Endothelial cell of umbilical vein (primary cell): Measurements from ENCODE around the gene YJU2. TPM values are rescaled to one million over a fixed set of nuclear protein-coding genes. Genes with fewer than 3 reads are reported as not detected.

ENCODE experiments used
- BruUV-seq: library from RNA; stranded (reverse); fragments of 400-500 nt; replicated peaks from 2 replicates; lab custom pipeline; 2021; lab: Mats Ljungman, UMichigan
- CTCF ChIA-PET: fragments of 300-600, 350-600 bp; sonication (Branson Sonifier 250); formaldehyde crosslinking; loops from one replicate; lab custom pipeline; 2021; ENCODE audit warnings: antibody characterized with exemption, inconsistent platforms; lab: Charles Lee
- POLR2A ChIA-PET: fragments of 300-600, 350-600 bp; sonication (Branson Sonifier 250); formaldehyde crosslinking; loops from one replicate; lab custom pipeline; 2021; ENCODE audit warnings: antibody characterized with exemption, inconsistent platforms; lab: Charles Lee
- DNase-seq: peaks from one replicate; pipeline ENCODE4 v3.0.0-alpha.2; 2011; ENCODE audit warnings: low read depth, low spot score
- FAIRE-seq: peaks from 2 replicates; lab custom pipeline; 2011; peaks lifted over from hg19 to GRCh38; lab: Jason Lieb, UNC
- H2AFZ ChIP-seq: 2 replicates; pipeline ENCODE4 v1.6.0; 2012; ENCODE audit warnings: low read depth, low read length, control low read depth, inconsistent platforms
- H3K27ac ChIP-seq: 2 replicates; pipeline ENCODE4 v1.5.1; 2011; ENCODE audit warnings: low read depth, mild to moderate bottlenecking, control low read depth, low read length, moderate library complexity; ENCODE audit not compliant: insufficient read depth
- H3K27me3 ChIP-seq, 2 experiments: 2 replicates each; pipeline versions ENCODE4 v1.6.0 to v1.6.1; 2011; ENCODE audit warnings: low read length in 2 of 2, mixed read lengths in 1 of 2; ENCODE audit not compliant: control insufficient read depth in 2 of 2, insufficient read depth in 2 of 2
- H3K36me3 ChIP-seq, 2 experiments: 2 replicates in 1 of 2; 3 replicates in 1 of 2; pipeline ENCODE4 v1.5.1; 2011; ENCODE audit warnings: low read length in 2 of 2, mild to moderate bottlenecking in 1 of 2, moderate library complexity in 1 of 2; ENCODE audit not compliant: control insufficient read depth in 2 of 2, insufficient read depth in 2 of 2; ENCODE audit errors: extremely low read depth in 1 of 2
- H3K4me1 ChIP-seq: 3 replicates; pipeline ENCODE4 v1.5.1; 2011; ENCODE audit warnings: mild to moderate bottlenecking, low read length; ENCODE audit not compliant: control insufficient read depth, insufficient read depth; ENCODE audit errors: extremely low read depth
- H3K4me2 ChIP-seq: 2 replicates; pipeline ENCODE4 v1.6.1; 2011; ENCODE audit warnings: low read length, control low read depth, mixed read lengths; ENCODE audit not compliant: insufficient read depth
- H3K4me3 ChIP-seq, 3 experiments: fragments of 200-600 bp in 1 of 3; sonication (generic), shearing (Covaris generic) in 1 of 3; replicated peaks in 1 of 3; 2 replicates each; pipeline ENCODE4 v1.5.1; 2011 to 2016; ENCODE audit warnings: control low read depth in 3 of 3, low read length in 3 of 3, mild to moderate bottlenecking in 2 of 3, inconsistent platforms in 1 of 3, low read depth in 1 of 3, moderate library complexity in 1 of 3; ENCODE audit not compliant: insufficient read depth in 1 of 3
- H3K79me2 ChIP-seq: 2 replicates; pipeline ENCODE4 v1.6.0; 2012; ENCODE audit warnings: low read length, inconsistent platforms; ENCODE audit not compliant: control insufficient read depth, insufficient read depth
- H3K9ac ChIP-seq: replicated peaks from 2 replicates; pipeline ENCODE3; 2011; ENCODE audit warnings: low read length, control low read depth; ENCODE audit not compliant: insufficient read depth; ENCODE audit errors: extremely low read depth
- H3K9me1 ChIP-seq: replicated peaks from 3 replicates; pipeline ENCODE4 v1.6.0; 2011; ENCODE audit warnings: mild to moderate bottlenecking, low read length; ENCODE audit not compliant: control insufficient read depth, insufficient read depth; ENCODE audit errors: extremely low read depth
- H3K9me3 ChIP-seq: replicated peaks from 2 replicates; pipeline ENCODE4 v1.5.1; 2012; ENCODE audit warnings: low read length, inconsistent platforms; ENCODE audit not compliant: control insufficient read depth, insufficient read depth
- H4K20me1 ChIP-seq: replicated peaks from 2 replicates; pipeline ENCODE3; 2011; ENCODE audit warnings: mild to moderate bottlenecking, low read length; ENCODE audit not compliant: control insufficient read depth, insufficient read depth; ENCODE audit errors: extremely low read depth
- EZH2 ChIP-seq: IDR thresholded peaks from 2 replicates; pipeline ENCODE4 v1.6.1; 2012; ENCODE audit warnings: borderline replicate concordance, low read depth, mild to moderate bottlenecking, moderate library complexity, low read length, inconsistent platforms; ENCODE audit not compliant: severe bottlenecking
- FOS ChIP-seq: IDR thresholded peaks from 2 replicates; pipeline ENCODE4 v1.6.1; 2011; ENCODE audit warnings: mild to moderate bottlenecking, low read length, moderate library complexity, borderline replicate concordance; ENCODE audit not compliant: insufficient read depth
- GATA2 ChIP-seq: IDR thresholded peaks from 2 replicates; pipeline ENCODE4 v1.7.0; 2011; ENCODE audit warnings: low read depth, mild to moderate bottlenecking, moderate library complexity, mixed read lengths, low read length; ENCODE audit not compliant: insufficient read length, insufficient read depth
- JUN ChIP-seq: IDR thresholded peaks from 2 replicates; pipeline ENCODE4 v1.6.1; 2011; ENCODE audit warnings: borderline replicate concordance, low read depth; ENCODE audit not compliant: insufficient read length, insufficient read depth
- MYC ChIP-seq: IDR thresholded peaks from one replicate; pipeline ENCODE4 v1.6.1; 2011; ENCODE audit warnings: mild to moderate bottlenecking, low read depth, low read length
- POLR2A ChIP-seq: IDR thresholded peaks from 2 replicates; pipeline ENCODE4 v1.6.1; 2012; ENCODE audit warnings: low read depth, mild to moderate bottlenecking, control low read depth, low read length
- POLR2AphosphoS5 ChIP-seq: IDR thresholded peaks from 2 replicates; pipeline ENCODE4 v1.6.1; 2012; ENCODE audit warnings: low read depth, mild to moderate bottlenecking, control low read depth, low read length, moderate library complexity; ENCODE audit not compliant: insufficient read depth
- dilution Hi-C: fragments of 300-500 bp; cut with MboI; formaldehyde crosslinking; loops from one replicate; pipeline ENCODE4 v1.15.0; 2019; ENCODE audit warnings: low sequenced_read_pairs; ENCODE audit not compliant: extremely low pct_ligation_motif_present
- intact Hi-C: fragments of 100-400 bp; cut with micrococcal nuclease; formaldehyde crosslinking; loops from one replicate; pipeline ENCODE4 v1.10.0; 2022
- polyA plus RNA-seq, 4 experiments: library from polyadenylated mRNA; depleted of rRNA in 3 of 4; stranded (reverse) in 3 of 4; unstranded in 1 of 4; fragments of >200 nt; gene quantifications; 2 replicates each; pipeline versions ENCODE4 v1.2.1 to v1.2.3, GENCODE V29; 2011 to 2012; ENCODE audit warnings: missing spikeins in 1 of 4
- total RNA-seq: library from RNA; stranded (reverse); gene quantifications from 2 replicates; pipeline ENCODE4 v1.2.3, GENCODE V29; 2021
- TF ChIP-seq, protein P1 (sequence below), 2 donors: IDR thresholded peaks; 1 replicate in 1 of 2; 2 replicates in 1 of 2; pipeline ENCODE4 v1.5.1; 2011; ENCODE audit warnings: low read length in 2 of 2, mild to moderate bottlenecking in 2 of 2, moderate library complexity in 2 of 2, control low read depth in 1 of 2, inconsistent platforms in 1 of 2, low read depth in 1 of 2; ENCODE audit not compliant: insufficient read depth in 1 of 2; ENCODE audit errors: extremely low read depth in 1 of 2
- TF ChIP-seq, protein P2 (sequence below): IDR thresholded peaks from 2 replicates; pipeline ENCODE4 v1.6.1; 2011; ENCODE audit not compliant: insufficient read depth, insufficient read length

The YJU2 gene
- total and polyA plus RNA-seq, 2 donors (not counting 3 experiments of a cell fraction or from before 2014, with no cell fraction given): 20.7 to 21.5 TPM

DNA sequence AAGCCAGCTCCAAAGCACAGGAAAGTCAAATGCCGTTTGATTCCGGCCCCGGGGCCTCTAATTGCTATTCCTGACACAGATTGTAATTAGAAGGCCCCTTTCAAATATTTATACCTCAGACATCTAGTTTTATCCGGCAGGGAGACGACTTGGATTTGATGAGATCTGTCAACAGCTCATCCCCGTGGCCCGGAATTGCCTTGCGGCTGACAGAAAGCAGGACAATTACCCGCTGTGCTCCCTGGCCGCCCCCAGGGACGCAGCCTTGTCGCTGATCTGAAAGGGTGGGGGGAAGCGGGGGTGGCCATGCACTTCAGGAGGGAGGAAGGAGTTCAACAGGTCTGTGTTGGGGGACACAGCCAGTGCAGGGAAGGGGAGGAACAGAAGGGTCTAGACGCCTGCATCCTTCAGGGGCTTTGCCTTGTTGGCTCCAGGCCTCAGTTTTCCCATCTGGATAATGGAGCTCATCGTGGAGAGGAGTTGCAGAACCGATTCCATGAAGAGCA is 30.4 kb downstream of the YJU2 start:
- FAIRE-seq: no peak
- Histone ChIP-seq H3K9me3 (no peaks in the 10 kb centered on the region), H3K9me1 (no peaks in the 10 kb centered on the region), H3K9ac (no peak overlapping the region), H3K36me3 (no peaks in the 10 kb centered on the region), H3K4me2 (no peak overlapping the region), H3K4me3 (no peak overlapping the region), H4K20me1 (no peaks in the 10 kb centered on the region), H3K4me1 (no peaks in the 10 kb centered on the region), H2AFZ (no peak overlapping the region), H3K27ac (no peak overlapping the region), H3K27me3 (peaks cover 19 to 30% of the 10 kb centered on the region in 2 experiments), H3K79me2 (no peaks in the 10 kb centered on the region)
- intact Hi-C loops (no loop called here), dilution Hi-C loops (no loop called here)
- POLR2A ChIA-PET: no interaction called here
- TF ChIP-seq POLR2AphosphoS5 (no peak), POLR2A (no peak), MYC (no peak), EZH2 (no peak), JUN (no peak), FOS (no peak), GATA2 (no peak)
- TF ChIP-seq, protein P1, sequence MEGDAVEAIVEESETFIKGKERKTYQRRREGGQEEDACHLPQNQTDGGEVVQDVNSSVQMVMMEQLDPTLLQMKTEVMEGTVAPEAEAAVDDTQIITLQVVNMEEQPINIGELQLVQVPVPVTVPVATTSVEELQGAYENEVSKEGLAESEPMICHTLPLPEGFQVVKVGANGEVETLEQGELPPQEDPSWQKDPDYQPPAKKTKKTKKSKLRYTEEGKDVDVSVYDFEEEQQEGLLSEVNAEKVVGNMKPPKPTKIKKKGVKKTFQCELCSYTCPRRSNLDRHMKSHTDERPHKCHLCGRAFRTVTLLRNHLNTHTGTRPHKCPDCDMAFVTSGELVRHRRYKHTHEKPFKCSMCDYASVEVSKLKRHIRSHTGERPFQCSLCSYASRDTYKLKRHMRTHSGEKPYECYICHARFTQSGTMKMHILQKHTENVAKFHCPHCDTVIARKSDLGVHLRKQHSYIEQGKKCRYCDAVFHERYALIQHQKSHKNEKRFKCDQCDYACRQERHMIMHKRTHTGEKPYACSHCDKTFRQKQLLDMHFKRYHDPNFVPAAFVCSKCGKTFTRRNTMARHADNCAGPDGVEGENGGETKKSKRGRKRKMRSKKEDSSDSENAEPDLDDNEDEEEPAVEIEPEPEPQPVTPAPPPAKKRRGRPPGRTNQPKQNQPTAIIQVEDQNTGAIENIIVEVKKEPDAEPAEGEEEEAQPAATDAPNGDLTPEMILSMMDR (IDR thresholded peaks at IDR 0.05; ENCODE audit: extremely low read depth in 1 of 2, insufficient read depth in 1 of 2, low read depth in 1 of 2, low read length in 2 of 2): no peak
- TF ChIP-seq, protein P2, sequence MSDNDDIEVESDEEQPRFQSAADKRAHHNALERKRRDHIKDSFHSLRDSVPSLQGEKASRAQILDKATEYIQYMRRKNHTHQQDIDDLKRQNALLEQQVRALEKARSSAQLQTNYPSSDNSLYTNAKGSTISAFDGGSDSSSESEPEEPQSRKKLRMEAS: no peak
- DNase-seq: no peak
- CTCF ChIA-PET: interaction anchor here (1.1 to 3.3 kb wide), 6 partner anchors 10 to 248 kb away, joined by 3 to 24 read pairs (median 6); partner anchors contain the start of gene SH3GL1
- BruUV-seq: no TSS peak
